Panc1 (cell line): Measurements from ENCODE around the gene OMD.

ENCODE experiments used
- CTCF ChIP-seq: fragments of 450-650 bp; IDR thresholded peaks from 2 replicates; pipeline ENCODE4 v1.5.1; 2017; ENCODE audit warnings: mild to moderate bottlenecking
- POLR2AphosphoS5 ChIP-seq: IDR thresholded peaks from 2 replicates; pipeline ENCODE4 v1.6.1; 2012; ENCODE audit warnings: mild to moderate bottlenecking, low read depth, low read length, moderate library complexity
- SIN3A ChIP-seq: IDR thresholded peaks from 2 replicates; pipeline ENCODE4 v1.6.1; 2012; ENCODE audit warnings: low read depth, mild to moderate bottlenecking, low read length, moderate library complexity, borderline replicate concordance; ENCODE audit not compliant: insufficient read depth
- TCF7L2 ChIP-seq: IDR thresholded peaks from 2 replicates; pipeline ENCODE4 v1.6.1; 2011; ENCODE audit warnings: mild to moderate bottlenecking, low read depth, low read length, inconsistent platforms
- TF ChIP-seq, protein P1 (sequence below), 2 experiments: IDR thresholded peaks; 2 replicates each; pipeline ENCODE4 v1.6.1; 2011 to 2012; ENCODE audit warnings: low read depth in 2 of 2, control low read depth in 1 of 2, low read length in 1 of 2, mild to moderate bottlenecking in 1 of 2, moderate library complexity in 1 of 2; ENCODE audit not compliant: insufficient read depth in 1 of 2

GRCh38 chr9:92397853-92398252, 26.4 kb downstream of the OMD start:
- no peak for TF ChIP-seq CTCF
- no peak for TF ChIP-seq TCF7L2
- no peak for TF ChIP-seq SIN3A
- TF ChIP-seq, protein P1, sequence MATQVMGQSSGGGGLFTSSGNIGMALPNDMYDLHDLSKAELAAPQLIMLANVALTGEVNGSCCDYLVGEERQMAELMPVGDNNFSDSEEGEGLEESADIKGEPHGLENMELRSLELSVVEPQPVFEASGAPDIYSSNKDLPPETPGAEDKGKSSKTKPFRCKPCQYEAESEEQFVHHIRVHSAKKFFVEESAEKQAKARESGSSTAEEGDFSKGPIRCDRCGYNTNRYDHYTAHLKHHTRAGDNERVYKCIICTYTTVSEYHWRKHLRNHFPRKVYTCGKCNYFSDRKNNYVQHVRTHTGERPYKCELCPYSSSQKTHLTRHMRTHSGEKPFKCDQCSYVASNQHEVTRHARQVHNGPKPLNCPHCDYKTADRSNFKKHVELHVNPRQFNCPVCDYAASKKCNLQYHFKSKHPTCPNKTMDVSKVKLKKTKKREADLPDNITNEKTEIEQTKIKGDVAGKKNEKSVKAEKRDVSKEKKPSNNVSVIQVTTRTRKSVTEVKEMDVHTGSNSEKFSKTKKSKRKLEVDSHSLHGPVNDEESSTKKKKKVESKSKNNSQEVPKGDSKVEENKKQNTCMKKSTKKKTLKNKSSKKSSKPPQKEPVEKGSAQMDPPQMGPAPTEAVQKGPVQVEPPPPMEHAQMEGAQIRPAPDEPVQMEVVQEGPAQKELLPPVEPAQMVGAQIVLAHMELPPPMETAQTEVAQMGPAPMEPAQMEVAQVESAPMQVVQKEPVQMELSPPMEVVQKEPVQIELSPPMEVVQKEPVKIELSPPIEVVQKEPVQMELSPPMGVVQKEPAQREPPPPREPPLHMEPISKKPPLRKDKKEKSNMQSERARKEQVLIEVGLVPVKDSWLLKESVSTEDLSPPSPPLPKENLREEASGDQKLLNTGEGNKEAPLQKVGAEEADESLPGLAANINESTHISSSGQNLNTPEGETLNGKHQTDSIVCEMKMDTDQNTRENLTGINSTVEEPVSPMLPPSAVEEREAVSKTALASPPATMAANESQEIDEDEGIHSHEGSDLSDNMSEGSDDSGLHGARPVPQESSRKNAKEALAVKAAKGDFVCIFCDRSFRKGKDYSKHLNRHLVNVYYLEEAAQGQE (IDR thresholded peaks at IDR 0.05; ENCODE audit: insufficient read depth in 1 of 2, low read depth in 2 of 2, low read length in 1 of 2), result no peak
- TF ChIP-seq POLR2AphosphoS5, result no peak
